Activated naive CD4-positive, alpha-beta T cell (primary cell): ENCODE data around the gene SLC35F5.
"Not testable (repeated sequence)": the region's sequence is repeated elsewhere in the genome, so short reads cannot be mapped to it uniquely, and the experiment has no call there.

ENCODE experiments used
- DNase-seq, 4 experiments: peaks; one replicate each; lab custom pipeline; 2025; lab: John Stamatoyannopoulos, UW

The SLC35F5 gene

GRCh38 chr2:113697516-113697915 is 58.9 kb downstream of the SLC35F5 start:
- no peak for DNase-seq

- DNase-seq = no peak
Observed at GRCh38 chr2:113694438-113694837, 62.0 kb downstream of the SLC35F5 start.

- DNase-seq = no peak
Observed at GRCh38 chr2:113692698-113693428, 63.6 kb downstream of the SLC35F5 start.

- DNase-seq = not testable (repeated sequence)
Observed at GRCh38 chr2:113690871-113691270, 65.6 kb downstream of the SLC35F5 start.

DNA sequence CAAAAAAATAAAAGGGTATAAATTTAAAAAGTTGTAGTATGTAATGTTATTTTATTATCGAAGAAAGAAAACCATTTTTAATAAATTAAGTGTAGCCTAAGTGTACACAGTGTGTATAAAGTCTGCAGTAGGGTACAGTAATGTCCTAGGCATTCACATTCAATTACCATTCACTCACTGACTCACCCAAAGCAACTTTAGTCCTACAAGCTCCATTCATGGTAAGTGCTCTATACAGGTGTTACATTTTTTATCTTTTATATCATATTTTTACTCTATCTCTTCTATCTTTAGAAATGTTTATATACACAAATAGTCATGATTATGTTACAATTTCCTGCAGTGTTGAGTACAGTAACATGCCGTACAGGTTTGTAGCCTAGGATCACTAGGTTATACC is 69.9 kb downstream of the SLC35F5 start:
- DNase-seq = no peak

- DNase-seq = no peak
Observed at GRCh38 chr2:113685471-113685870, 71.0 kb downstream of the SLC35F5 start.

DNA sequence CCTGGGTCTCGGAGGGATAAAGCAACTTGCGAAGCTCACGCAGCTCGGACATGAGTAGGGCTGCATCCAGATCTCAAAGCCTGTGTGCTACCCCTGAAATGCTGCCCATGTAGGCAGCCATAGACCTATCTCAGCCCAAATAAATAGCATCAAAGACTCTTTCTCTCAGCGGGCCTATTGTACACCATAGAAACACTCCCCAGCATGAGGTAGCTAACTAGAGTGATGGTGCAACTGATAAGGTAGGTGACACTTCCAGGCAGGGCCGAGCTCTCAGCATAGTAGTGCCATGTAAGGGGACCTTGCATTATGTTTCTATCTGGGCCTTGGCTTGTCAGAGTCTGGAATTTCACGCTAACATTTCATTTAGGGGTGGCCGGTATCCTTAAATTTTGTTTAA is 77.0 kb downstream of the SLC35F5 start:
- no peak for DNase-seq

DNA sequence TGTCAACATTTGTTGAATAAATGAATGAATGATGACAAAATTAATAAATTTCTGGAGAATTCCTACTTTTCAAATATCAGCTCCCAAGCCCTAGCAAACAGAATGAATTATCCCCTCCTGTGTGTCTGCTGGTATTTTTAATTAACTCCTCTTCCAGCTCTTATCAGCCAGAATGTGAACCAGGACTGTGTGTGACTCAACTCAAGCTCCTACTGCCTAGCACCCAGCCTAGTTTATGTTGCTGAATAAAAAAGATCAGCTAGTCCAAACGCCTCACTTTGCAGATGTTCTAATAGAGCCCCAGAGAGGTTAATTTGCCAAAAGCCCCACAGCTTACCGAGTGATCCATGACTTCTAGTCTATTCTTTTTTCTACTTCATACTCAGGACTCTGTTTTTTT is 79.1 kb downstream of the SLC35F5 start:
- no peak for DNase-seq

DNA sequence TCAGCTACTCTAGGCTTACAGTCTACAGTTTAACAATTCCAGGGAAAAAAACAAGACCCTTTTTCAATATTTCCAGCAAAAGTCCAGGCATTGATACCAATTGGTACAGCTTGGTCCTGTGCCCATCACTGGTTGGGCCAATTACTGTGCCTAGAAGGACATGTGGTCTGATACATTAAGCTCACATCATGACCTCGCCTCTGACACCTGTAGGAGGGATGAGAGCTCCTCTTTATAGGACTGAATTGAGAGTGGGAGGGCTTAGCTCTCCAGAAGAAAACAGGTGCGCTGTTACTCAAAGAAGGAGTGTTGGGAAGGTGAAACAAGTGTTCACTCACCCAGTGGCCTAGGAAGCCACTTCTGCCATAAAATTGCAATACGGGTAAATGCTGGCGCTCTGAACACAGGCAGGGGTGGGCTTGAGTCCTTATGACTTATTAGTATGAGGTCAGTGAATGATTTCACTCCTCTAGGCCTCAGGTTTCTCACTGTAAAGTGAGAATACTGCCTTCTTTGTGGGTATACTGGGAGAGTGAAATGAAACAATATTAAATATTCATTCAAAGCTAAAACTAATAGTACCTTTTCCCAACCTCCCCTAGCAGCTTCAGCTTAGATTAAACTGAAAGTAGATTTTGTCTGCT is 79.7 kb downstream of the SLC35F5 start:
- DNase-seq = no peak

DNA sequence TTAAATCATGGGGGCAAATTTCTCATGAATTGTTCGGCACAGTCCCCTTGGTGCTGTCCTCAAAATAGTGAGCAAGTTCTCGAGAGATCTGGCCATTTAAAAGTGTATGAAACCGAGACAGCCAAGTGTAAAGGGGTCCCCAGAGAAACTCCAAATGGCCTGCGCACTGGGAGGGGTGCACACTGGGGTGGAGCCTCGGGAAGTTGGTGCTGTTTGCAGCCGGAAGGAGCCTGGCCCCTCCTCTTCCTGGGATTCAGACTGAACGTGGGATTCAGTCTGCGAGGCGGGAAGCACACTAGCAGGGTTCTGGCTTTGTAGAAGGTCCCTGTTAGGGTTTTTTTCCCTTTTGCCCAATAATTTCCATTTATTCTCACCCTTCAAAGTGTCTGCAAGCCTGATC is 80.6 kb downstream of the SLC35F5 start:
- DNase-seq = no peak

DNA sequence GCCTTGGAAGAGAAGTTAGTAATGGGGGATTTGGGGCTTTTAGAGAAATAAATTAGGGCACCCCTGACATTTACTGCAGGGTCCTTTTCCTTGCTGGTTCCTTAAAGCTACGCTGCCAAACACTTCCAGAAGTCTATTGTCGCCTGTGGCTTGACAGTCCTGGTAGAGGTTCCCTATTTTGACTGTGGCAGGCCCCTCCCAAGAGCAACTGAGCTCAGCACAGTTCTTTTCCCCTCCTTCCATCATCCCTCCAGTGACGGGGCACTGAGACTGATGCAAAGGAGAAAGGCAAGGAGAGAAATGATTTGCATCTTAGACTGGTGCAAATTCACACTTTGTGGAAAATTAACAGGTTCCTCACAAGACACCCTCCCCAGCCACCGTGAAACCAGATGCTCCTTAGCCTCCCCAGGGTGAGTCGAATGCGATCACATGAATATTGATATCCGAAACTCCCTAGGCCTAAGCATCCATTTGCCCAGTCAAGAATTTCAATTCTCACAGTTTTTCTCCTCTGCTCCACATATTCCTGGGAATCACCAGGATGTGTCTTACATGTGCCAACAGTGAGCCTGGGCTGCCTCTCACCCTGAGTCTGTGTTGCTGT is 84.0 kb downstream of the SLC35F5 start:
- no peak for DNase-seq

DNA sequence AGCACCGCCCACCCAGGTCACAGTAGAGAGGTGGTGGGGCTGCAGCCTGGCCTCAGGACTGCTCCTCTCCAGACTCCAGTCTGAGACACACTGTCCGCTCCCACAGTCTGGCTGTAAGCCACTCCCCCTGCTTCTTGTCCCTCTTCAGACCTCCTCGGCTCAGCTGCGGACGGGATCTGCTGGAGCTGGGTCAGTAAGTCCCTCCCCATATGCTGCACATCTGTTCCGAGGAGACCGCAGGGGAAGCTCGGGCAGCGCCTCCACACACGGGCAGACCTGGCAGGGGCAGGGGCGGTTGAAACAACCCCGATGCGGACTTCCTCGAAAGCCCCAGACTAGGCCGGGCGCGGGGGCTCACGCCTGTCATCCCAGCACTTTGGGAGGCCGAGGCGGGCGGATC is 87.4 kb downstream of the SLC35F5 start:
- not testable (repeated sequence) for DNase-seq

DNA sequence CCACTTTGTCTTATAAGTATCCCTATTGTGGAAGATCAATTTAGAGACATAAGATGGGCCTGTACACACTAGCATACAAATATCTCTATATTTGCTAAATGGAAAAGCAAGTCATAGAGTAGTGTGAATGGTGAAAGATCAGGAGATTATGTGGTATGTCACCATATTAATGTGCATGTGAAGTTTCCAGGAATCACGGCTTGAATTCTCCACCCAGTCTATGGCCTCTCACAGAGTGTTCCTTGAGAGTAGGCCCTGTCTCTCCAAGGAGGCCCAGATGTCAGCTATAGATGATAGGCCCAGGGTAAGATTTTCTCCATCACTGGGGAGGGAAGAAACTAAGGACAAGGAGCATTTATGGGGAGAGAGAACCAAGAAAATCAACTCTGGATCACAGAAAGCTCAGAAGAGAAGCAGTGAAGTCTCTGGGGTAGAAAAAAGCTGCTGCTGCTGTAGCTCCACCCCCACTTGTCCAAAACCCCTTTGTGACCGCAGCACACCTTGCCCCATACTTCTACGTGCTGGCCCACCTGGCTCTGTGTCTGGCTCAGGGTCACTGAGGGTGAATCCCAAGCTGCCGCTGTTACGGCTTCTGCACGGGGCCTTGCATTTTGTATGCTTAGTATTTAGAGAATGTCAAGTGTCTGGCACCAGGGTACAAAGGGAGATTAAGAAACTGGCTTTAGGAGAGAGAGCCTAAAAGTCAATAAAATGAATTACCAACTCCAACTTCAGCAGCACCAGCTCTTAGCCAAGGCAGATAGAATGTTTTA is 91.5 kb downstream of the SLC35F5 start:
- DNase-seq = not testable (repeated sequence)

GRCh38 chr2:113663285-113664060 is 93.0 kb downstream of the SLC35F5 start:
- DNase-seq = not testable (repeated sequence)
